Neural progenitor cell (in vitro differentiated cells): ENCODE data around the gene CDK13. TPM values are rescaled to one million over a fixed set of nuclear protein-coding genes. Genes with fewer than 3 reads are reported as not detected.

Experiments used
- DNase-seq: peaks from one replicate; pipeline ENCODE4 v3.0.0-alpha.2; 2016; ENCODE audit warnings: low spot score
- H2AFZ ChIP-seq: fragments of 200-600 bp; sonication (generic); replicated peaks from 2 replicates; pipeline ENCODE4 v1.6.1; 2016; ENCODE audit warnings: antibody characterized with exemption
- H3F3A ChIP-seq: fragments of 200-600 bp; sonication (generic); 2 replicates; pipeline ENCODE4 v1.6.1; 2016; ENCODE audit warnings: antibody characterized with exemption, low read depth
- H3K27ac ChIP-seq: fragments of 200-600 bp; sonication (generic); 2 replicates; pipeline ENCODE4 v1.5.1; 2016; ENCODE audit warnings: mild to moderate bottlenecking
- H3K27me3 ChIP-seq: fragments of 200-600 bp; sonication (generic); 2 replicates; pipeline ENCODE4 v1.6.1; 2016; ENCODE audit warnings: mild to moderate bottlenecking, moderate library complexity
- H3K36me3 ChIP-seq: fragments of 200-600 bp; sonication (generic); 2 replicates; pipeline ENCODE4 v1.5.1; 2016
- H3K4me1 ChIP-seq: fragments of 200-600 bp; sonication (generic); 2 replicates; pipeline ENCODE4 v1.6.1; 2016; ENCODE audit warnings: mixed run types
- H3K4me2 ChIP-seq: fragments of 200-600 bp; sonication (generic); 2 replicates; pipeline ENCODE4 v1.6.1; 2016
- H3K4me3 ChIP-seq: fragments of 200-600 bp; sonication (generic); 2 replicates; pipeline ENCODE4 v1.5.1; 2016
- H3K79me2 ChIP-seq: fragments of 200-600 bp; sonication (generic); 2 replicates; pipeline ENCODE4 v1.6.1; 2016; ENCODE audit warnings: low read depth
- H3K9ac ChIP-seq: fragments of 200-600 bp; sonication (generic); 2 replicates; pipeline ENCODE4 v1.6.1; 2016
- H3K9me3 ChIP-seq: fragments of 200-600 bp; sonication (generic); 2 replicates; pipeline ENCODE4 v1.5.1; 2016; ENCODE audit warnings: low read depth
- H4K20me1 ChIP-seq: fragments of 200-600 bp; sonication (generic); 2 replicates; pipeline ENCODE4 v1.6.1; 2016; ENCODE audit warnings: low read depth
- H3K27ac Mint-ChIP-seq: 3 replicates; pipeline ENCODE4 v1.8.0; 2021; ENCODE audit warnings: mixed read lengths
- H3K27me3 Mint-ChIP-seq: 2 replicates; pipeline ENCODE4 v1.8.0; 2022; ENCODE audit warnings: low read depth, mild to moderate bottlenecking, inconsistent platforms, moderate library complexity, mixed read lengths; ENCODE audit not compliant: insufficient read depth
- H3K36me3 Mint-ChIP-seq: 3 replicates; pipeline ENCODE4 v1.8.0; 2021; ENCODE audit warnings: mixed read lengths
- H3K4me1 Mint-ChIP-seq: 3 replicates; pipeline ENCODE4 v1.8.0; 2021; ENCODE audit warnings: mixed read lengths
- H3K4me3 Mint-ChIP-seq: 3 replicates; pipeline ENCODE4 v1.8.0; 2021; ENCODE audit warnings: mild to moderate bottlenecking, moderate library complexity, mixed read lengths
- H3K9me3 Mint-ChIP-seq: 3 replicates; pipeline ENCODE4 v1.8.0; 2020; ENCODE audit warnings: mixed read lengths
- EZH2 ChIP-seq: fragments of 200-600 bp; sonication (generic); IDR thresholded peaks from 2 replicates; pipeline ENCODE4 v1.6.1; 2017; ENCODE audit warnings: antibody characterized with exemption, mild to moderate bottlenecking, moderate library complexity
- EZH2phosphoT487 ChIP-seq: fragments of 200-600 bp; sonication (generic); IDR thresholded peaks from 2 replicates; pipeline ENCODE4 v1.6.1; 2017; ENCODE audit warnings: antibody characterized with exemption
- total RNA-seq: library from RNA; depleted of rRNA; stranded (reverse); fragments of >200 nt; gene quantifications from 2 replicates; pipeline ENCODE4 v1.2.3, GENCODE V29; 2015; ENCODE audit warnings: low replicate concordance
- TF ChIP-seq, protein P1 (sequence below): fragments of 200-600 bp; sonication (generic); IDR thresholded peaks from 2 replicates; pipeline ENCODE4 v1.5.1; 2017; ENCODE audit warnings: antibody characterized with exemption, mild to moderate bottlenecking

CDK13 gene
- total RNA-seq, 1 donor from 2014 or later: 75.5 TPM

DNA sequence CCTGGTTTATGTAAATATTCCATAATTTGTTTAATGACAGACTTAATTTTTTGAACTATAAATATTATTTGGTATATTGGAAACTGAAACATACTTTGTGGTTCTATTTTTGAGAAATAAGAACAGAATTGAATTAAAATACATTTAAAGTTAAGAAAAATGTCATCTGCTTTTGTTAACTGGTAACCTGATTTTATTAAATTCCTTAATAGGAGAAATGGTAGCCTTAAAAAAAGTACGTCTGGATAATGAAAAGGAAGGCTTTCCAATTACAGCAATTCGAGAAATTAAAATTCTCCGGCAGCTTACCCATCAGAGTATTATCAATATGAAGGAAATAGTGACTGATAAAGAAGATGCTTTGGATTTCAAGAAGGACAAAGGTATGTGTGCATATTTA lies 51.6 kb downstream of the CDK13 start:
- H3K27me3 Mint-ChIP-seq: no peaks in the 10 kb centered on the region
- Histone ChIP-seq H3K27me3 (no peaks in the 10 kb centered on the region), H3K9me3 (no peaks in the 10 kb centered on the region), H3F3A (no peaks in the 10 kb centered on the region), H3K4me3 (no peak overlapping the region), H3K27ac (no peak overlapping the region), H3K9ac (no peak overlapping the region), H3K79me2 (peaks cover 6% of the 10 kb centered on the region), H3K4me2 (no peak overlapping the region), H2AFZ (no peak overlapping the region), H3K36me3 (no peaks in the 10 kb centered on the region), H3K4me1 (no peaks in the 10 kb centered on the region), H4K20me1 (no peaks in the 10 kb centered on the region)
- TF ChIP-seq EZH2 (no peak), EZH2phosphoT487 (no peak)
- TF ChIP-seq, protein P1, sequence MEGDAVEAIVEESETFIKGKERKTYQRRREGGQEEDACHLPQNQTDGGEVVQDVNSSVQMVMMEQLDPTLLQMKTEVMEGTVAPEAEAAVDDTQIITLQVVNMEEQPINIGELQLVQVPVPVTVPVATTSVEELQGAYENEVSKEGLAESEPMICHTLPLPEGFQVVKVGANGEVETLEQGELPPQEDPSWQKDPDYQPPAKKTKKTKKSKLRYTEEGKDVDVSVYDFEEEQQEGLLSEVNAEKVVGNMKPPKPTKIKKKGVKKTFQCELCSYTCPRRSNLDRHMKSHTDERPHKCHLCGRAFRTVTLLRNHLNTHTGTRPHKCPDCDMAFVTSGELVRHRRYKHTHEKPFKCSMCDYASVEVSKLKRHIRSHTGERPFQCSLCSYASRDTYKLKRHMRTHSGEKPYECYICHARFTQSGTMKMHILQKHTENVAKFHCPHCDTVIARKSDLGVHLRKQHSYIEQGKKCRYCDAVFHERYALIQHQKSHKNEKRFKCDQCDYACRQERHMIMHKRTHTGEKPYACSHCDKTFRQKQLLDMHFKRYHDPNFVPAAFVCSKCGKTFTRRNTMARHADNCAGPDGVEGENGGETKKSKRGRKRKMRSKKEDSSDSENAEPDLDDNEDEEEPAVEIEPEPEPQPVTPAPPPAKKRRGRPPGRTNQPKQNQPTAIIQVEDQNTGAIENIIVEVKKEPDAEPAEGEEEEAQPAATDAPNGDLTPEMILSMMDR: no peak
- H3K27ac Mint-ChIP-seq: no peak overlapping the region
- H3K4me3 Mint-ChIP-seq: no peak overlapping the region
- H3K9me3 Mint-ChIP-seq: no peaks in the 10 kb centered on the region
- peaks cover 12% of the 10 kb centered on the region for H3K36me3 Mint-ChIP-seq
- no peak for DNase-seq
- peaks cover 8% of the 10 kb centered on the region for H3K4me1 Mint-ChIP-seq

GRCh38 chr7:40003597-40003996 lies 53.5 kb downstream of the CDK13 start:
- Histone ChIP-seq H3K4me3 (no peak overlapping the region), H2AFZ (no peak overlapping the region), H4K20me1 (no peaks in the 10 kb centered on the region), H3K27me3 (no peaks in the 10 kb centered on the region), H3K36me3 (no peaks in the 10 kb centered on the region), H3K9ac (no peak overlapping the region), H3K79me2 (no peaks in the 10 kb centered on the region), H3K9me3 (no peaks in the 10 kb centered on the region), H3K4me2 (no peak overlapping the region), H3K4me1 (no peaks in the 10 kb centered on the region), H3F3A (no peaks in the 10 kb centered on the region), H3K27ac (no peak overlapping the region)
- H3K9me3 Mint-ChIP-seq: no peaks in the 10 kb centered on the region
- DNase-seq: peak; percentile 34
- peak overlapping the region; percentile 7 for H3K27ac Mint-ChIP-seq
- H3K4me1 Mint-ChIP-seq: peaks cover 8% of the 10 kb centered on the region
- peaks cover 15% of the 10 kb centered on the region for H3K36me3 Mint-ChIP-seq
- H3K4me3 Mint-ChIP-seq: no peak overlapping the region
- no peak for TF ChIP-seq EZH2phosphoT487
- TF ChIP-seq, protein P1: no peak
- no peak for TF ChIP-seq EZH2
- H3K27me3 Mint-ChIP-seq: no peaks in the 10 kb centered on the region

- H3K4me1 ChIP-seq: no peaks in the 10 kb centered on the region
- TF ChIP-seq EZH2 (no peak), EZH2phosphoT487 (no peak)
- TF ChIP-seq, protein P1: no peak
- H3K27me3 Mint-ChIP-seq: no peaks in the 10 kb centered on the region
- no peak overlapping the region for H2AFZ ChIP-seq
- H3K4me1 Mint-ChIP-seq: peaks cover 4% of the 10 kb centered on the region
- H3K4me3 ChIP-seq: no peak overlapping the region
- H3K36me3 ChIP-seq: peaks cover 3% of the 10 kb centered on the region
- no peaks in the 10 kb centered on the region for H3K9me3 Mint-ChIP-seq
- H3K27me3 ChIP-seq: no peaks in the 10 kb centered on the region
- H3K9ac ChIP-seq: no peak overlapping the region
- no peak for DNase-seq
- H3K36me3 Mint-ChIP-seq: peaks cover 21% of the 10 kb centered on the region
- no peaks in the 10 kb centered on the region for H3K79me2 ChIP-seq
- H3K9me3 ChIP-seq: no peaks in the 10 kb centered on the region
- no peak overlapping the region for H3K27ac Mint-ChIP-seq
- no peaks in the 10 kb centered on the region for H4K20me1 ChIP-seq
- H3F3A ChIP-seq: no peaks in the 10 kb centered on the region
- H3K4me2 ChIP-seq: no peak overlapping the region
- H3K4me3 Mint-ChIP-seq: no peak overlapping the region
- no peak overlapping the region for H3K27ac ChIP-seq
Measured at GRCh38 chr7:40008223-40008815, 58.3 kb downstream of the CDK13 start.
